Right atrium auricular region (tissue), 2 donors: ENCODE data around the gene THRB. TPM values are rescaled to one million over a fixed set of nuclear protein-coding genes. Genes with fewer than 3 reads are reported as not detected.

Source experiments
- DNase-seq: peaks from one replicate; pipeline ENCODE4 v3.0.0-alpha.2; 2019; ENCODE audit warnings: low spot score
- H3K27ac ChIP-seq, 2 donors: fragments of 200-600 bp; sonication (generic); 1 replicate in 1 of 2; 2 replicates in 1 of 2; pipeline ENCODE4 v1.5.1; 2016 to 2019
- H3K27me3 ChIP-seq, 2 donors: fragments of 200-600 bp; sonication (generic); one replicate each; pipeline versions ENCODE4 v1.5.1 to v1.6.0; 2017 to 2019
- H3K36me3 ChIP-seq: fragments of 200-600 bp; sonication (generic); one replicate; pipeline ENCODE4 v1.5.1; 2016
- H3K4me1 ChIP-seq, 2 donors: fragments of 200-600 bp; sonication (generic); one replicate each; pipeline versions ENCODE4 v1.5.1 to v1.6.0; 2017 to 2019
- H3K4me3 ChIP-seq, 2 donors: fragments of 200-600 bp; sonication (generic); 1 replicate in 1 of 2; 2 replicates in 1 of 2; pipeline ENCODE4 v1.5.1; 2017 to 2019; ENCODE audit warnings: mild to moderate bottlenecking in 1 of 2, moderate library complexity in 1 of 2
- H3K9me3 ChIP-seq, 2 donors: fragments of 200-600 bp; sonication (generic); one replicate each; pipeline ENCODE4 v1.5.1; 2019
- total RNA-seq, 2 donors: library from RNA; depleted of rRNA; stranded (reverse); fragments of >200 nt; gene quantifications; one replicate each; pipeline ENCODE4 v1.1.0, GENCODE V29; 2016
- TF ChIP-seq, protein P1 (sequence below), 2 donors: fragments of 200-600 bp; sonication (generic); IDR thresholded peaks; one replicate each; pipeline ENCODE4 v1.5.1; 2019; ENCODE audit warnings: antibody characterized with exemption in 2 of 2

Gene THRB
- total RNA-seq, 2 donors from 2014 or later: 4.2 to 7.0 TPM

DNA sequence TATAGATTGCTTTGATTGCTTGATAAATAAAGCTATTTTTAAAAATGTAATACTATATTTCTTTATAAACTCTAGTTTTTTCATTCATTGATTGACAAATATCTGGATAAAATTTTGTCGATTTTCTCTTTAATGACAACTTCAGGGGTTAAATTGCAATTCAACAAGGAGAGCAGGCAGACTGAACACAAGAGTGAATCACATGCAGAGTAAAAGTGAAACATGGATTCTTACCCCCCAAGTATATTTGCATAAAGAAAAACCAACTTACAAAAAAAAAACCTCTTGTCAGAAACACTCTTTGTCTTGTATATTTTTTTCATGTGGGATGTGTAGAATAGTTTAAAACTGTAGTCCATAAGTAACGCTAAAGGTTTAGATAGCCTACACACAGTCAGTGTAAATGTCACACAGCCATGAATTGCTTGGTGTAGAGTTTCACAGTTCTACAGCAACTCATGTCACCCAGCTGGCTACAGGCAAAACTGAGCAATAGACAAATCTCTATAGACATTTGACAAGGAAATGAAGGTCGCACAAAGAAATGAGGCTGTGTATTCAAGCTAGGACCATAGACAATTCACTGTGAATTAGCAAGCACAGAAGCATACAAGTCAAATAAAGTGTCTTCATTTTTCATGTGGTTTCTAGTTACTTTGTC lies 141.6 kb downstream of the THRB start:
- H3K27ac ChIP-seq: no peak overlapping the region
- H3K36me3 ChIP-seq: no peaks in the 10 kb centered on the region
- H3K4me3 ChIP-seq: no peak overlapping the region
- TF ChIP-seq, protein P1, sequence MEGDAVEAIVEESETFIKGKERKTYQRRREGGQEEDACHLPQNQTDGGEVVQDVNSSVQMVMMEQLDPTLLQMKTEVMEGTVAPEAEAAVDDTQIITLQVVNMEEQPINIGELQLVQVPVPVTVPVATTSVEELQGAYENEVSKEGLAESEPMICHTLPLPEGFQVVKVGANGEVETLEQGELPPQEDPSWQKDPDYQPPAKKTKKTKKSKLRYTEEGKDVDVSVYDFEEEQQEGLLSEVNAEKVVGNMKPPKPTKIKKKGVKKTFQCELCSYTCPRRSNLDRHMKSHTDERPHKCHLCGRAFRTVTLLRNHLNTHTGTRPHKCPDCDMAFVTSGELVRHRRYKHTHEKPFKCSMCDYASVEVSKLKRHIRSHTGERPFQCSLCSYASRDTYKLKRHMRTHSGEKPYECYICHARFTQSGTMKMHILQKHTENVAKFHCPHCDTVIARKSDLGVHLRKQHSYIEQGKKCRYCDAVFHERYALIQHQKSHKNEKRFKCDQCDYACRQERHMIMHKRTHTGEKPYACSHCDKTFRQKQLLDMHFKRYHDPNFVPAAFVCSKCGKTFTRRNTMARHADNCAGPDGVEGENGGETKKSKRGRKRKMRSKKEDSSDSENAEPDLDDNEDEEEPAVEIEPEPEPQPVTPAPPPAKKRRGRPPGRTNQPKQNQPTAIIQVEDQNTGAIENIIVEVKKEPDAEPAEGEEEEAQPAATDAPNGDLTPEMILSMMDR (IDR thresholded peaks at IDR 0.05): no peak
- DNase-seq: no peak
- peaks cover 0 to 11% of the 10 kb centered on the region in 2 donors for H3K4me1 ChIP-seq
- H3K9me3 ChIP-seq: peaks cover 0 to 6% of the 10 kb centered on the region in 2 donors
- H3K27me3 ChIP-seq: no peaks in the 10 kb centered on the region

DNA sequence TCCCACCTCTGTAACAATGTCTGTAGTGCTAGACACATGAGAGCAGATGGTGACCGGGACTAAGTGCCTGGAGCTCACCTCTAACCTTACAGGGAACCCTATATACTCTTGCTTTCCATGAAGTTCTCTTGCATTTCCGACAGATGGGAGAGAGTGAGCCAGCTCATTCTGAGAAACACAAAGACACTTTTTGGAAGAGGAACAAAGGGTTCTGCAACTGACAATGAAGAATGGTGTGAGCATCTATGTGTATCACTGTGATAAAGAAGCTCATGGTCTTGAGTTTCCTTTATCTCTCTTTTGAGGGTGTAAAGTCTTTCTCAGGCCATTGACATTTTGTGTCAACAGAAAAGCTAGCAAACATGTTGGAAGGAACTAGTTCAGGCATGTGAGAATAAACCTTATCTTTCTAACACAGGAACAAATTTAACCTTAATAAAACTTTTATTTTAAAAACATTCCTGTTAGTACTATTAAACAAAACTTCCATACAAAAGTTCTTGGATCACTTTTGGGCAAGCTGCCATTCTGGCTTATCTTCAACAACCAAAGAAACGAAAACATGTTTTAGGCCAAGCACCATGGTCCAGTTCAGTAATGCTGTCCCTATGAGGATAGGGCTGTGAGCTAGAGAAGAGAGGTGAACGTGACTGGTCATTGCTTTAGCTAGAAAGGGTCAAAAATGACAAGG lies 142.7 kb downstream of the THRB start:
- Histone ChIP-seq H3K4me1 (peaks cover 0 to 11% of the 10 kb centered on the region in 2 donors), H3K9me3 (peaks cover 0 to 6% of the 10 kb centered on the region in 2 donors), H3K27ac (no peak overlapping the region), H3K4me3 (no peak overlapping the region), H3K36me3 (no peaks in the 10 kb centered on the region), H3K27me3 (no peaks in the 10 kb centered on the region)
- DNase-seq: peak; percentile 70
- TF ChIP-seq, protein P1 (IDR thresholded peaks at IDR 0.05): no peak

DNA sequence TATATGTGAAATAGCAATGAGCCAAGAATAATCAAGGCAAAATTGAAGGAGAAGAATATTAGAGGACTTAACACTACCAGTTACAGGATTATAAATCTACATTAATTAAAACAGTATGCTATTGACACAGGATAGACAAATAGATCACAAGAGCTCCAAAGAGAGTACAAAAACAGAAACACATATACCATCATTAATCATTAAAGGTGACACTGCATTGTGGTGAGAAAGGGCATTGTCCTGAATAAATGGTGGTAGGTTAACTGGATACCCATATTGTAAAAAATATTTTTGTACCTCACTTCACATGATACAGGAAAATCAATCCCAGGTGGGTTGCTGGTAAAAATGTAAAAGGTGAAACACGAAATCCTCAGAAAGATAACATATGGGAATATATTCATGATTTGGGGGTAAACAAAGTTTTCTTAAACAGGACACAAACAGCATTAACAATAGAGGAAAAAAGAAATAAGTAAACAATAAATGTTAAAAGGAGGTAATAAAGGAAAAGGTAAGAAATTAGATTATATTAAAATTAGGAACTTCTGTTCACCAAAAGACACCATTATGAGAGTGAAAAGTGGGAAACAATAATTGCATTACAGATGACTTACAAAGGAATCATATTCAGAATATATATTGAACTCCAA lies 145.2 kb downstream of the THRB start:
- H3K36me3 ChIP-seq: no peaks in the 10 kb centered on the region
- no peak for DNase-seq
- no peaks in the 10 kb centered on the region for H3K27me3 ChIP-seq
- H3K4me1 ChIP-seq: peaks cover 0 to 11% of the 10 kb centered on the region in 2 donors
- no peak overlapping the region for H3K27ac ChIP-seq
- no peaks in the 10 kb centered on the region for H3K9me3 ChIP-seq
- no peak overlapping the region for H3K4me3 ChIP-seq
- TF ChIP-seq, protein P1 (IDR thresholded peaks at IDR 0.05): no peak

GRCh38 chr3:24348348-24348747 lies 146.3 kb downstream of the THRB start:
- Histone ChIP-seq H3K4me1 (peaks cover 0 to 11% of the 10 kb centered on the region in 2 donors), H3K27me3 (no peaks in the 10 kb centered on the region), H3K4me3 (no peak overlapping the region), H3K27ac (no peak overlapping the region), H3K9me3 (no peaks in the 10 kb centered on the region), H3K36me3 (no peaks in the 10 kb centered on the region)
- TF ChIP-seq, protein P1 (IDR thresholded peaks at IDR 0.05): no peak
- DNase-seq: no peak

- no peak for DNase-seq
- no peaks in the 10 kb centered on the region for H3K27me3 ChIP-seq
- H3K4me1 ChIP-seq: no peaks in the 10 kb centered on the region
- no peak overlapping the region for H3K4me3 ChIP-seq
- H3K36me3 ChIP-seq: no peaks in the 10 kb centered on the region
- H3K9me3 ChIP-seq: no peaks in the 10 kb centered on the region
- no peak overlapping the region for H3K27ac ChIP-seq
- TF ChIP-seq, protein P1 (IDR thresholded peaks at IDR 0.05): no peak
Observed at GRCh38 chr3:24344784-24345439, 149.7 kb downstream of the THRB start.
